Activated naive CD4-positive, alpha-beta T cell treated with anti-CD3 and anti-CD28 coated beads, Interleukin-2, amount 50 U/mL, for 24 hours (primary cell): ENCODE data around the gene CFAP97D2.
A peak's percentile ranks its signal among the peaks of the same experiment; 100 is the strongest.
"Not testable (repeated sequence)": the region's sequence is repeated elsewhere in the genome, so short reads cannot be mapped to it uniquely, and the experiment has no call there.

Experiments
- H3K27ac Mint-ChIP-seq: one replicate; pipeline ENCODE4 v1.8.0; 2021; ENCODE audit warnings: mild to moderate bottlenecking, mixed read lengths
- H3K27me3 Mint-ChIP-seq: one replicate; pipeline ENCODE4 v1.8.0; 2021; ENCODE audit warnings: mixed read lengths
- H3K36me3 Mint-ChIP-seq: one replicate; pipeline ENCODE4 v1.8.0; 2021; ENCODE audit warnings: mixed read lengths
- H3K4me1 Mint-ChIP-seq: one replicate; pipeline ENCODE4 v1.8.0; 2021; ENCODE audit warnings: mixed read lengths
- H3K4me3 Mint-ChIP-seq: one replicate; pipeline ENCODE4 v1.8.0; 2021; ENCODE audit warnings: mild to moderate bottlenecking, mixed read lengths
- H3K9me3 Mint-ChIP-seq: one replicate; pipeline ENCODE4 v1.8.0; 2021; ENCODE audit warnings: mixed read lengths

Gene CFAP97D2

DNA sequence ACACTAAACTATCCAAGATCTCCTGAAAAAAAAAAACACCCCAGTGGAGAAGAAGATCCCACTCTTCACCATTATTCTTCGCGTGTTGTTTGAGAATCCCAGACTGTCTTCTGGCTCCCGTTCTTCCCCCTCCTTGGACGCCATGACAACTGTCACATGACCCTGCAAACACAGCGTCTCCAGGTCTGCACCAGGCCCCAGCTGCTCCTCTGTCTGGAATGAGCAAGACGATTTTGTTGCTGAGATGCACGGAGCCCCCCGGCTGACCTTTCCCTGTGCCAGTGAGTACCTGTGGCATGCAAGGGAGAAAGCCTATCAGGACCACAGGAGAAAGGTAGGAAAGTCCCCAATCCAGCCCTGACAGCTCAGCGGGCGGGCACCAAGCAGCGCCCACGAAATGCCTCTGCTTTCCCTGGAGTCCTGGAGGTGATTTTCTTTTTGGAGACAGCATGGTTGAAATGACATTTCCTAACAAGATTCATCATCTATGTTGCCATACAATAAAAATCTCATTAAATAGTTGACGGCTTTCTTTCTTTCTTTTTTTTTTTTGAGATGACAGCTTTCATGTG lies at the start of gene CFAP97D2:
TSS of gene CFAP97D2 (plus strand) at position 171 of the 572 bp plus-strand sequence. CDS start at position 245, 74 bp downstream.
- H3K27ac Mint-ChIP-seq = no peak within 1 kb of the TSS
- peak within 1 kb of the TSS; percentile 30 for H3K4me3 Mint-ChIP-seq
- peaks cover 3% of the 10 kb centered on the region for H3K36me3 Mint-ChIP-seq
- H3K9me3 Mint-ChIP-seq = no peaks in the 10 kb centered on the region
- peaks cover 67% of the 10 kb centered on the region for H3K4me1 Mint-ChIP-seq
- H3K27me3 Mint-ChIP-seq = no peaks in the 10 kb centered on the region

DNA sequence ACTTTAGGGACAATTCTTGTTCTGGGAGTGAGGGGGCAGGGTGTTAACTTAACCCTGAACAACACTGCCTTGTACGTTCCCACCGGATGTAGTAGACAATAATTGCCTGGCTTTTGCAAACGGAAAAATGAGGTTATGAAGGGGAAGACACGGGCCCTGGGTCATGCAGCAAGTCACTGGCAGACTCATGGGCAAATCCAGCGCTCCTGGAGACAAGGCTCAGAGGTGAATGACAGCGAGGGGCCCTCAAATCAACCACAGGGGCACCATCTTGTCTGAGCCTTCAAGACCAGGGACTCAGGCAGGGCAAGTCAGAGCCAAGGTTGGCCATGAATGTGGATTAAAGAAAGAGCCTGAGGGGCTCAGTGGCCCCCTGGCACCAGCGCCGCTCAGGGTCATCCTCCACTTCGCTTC lies 49.4 kb upstream of the CFAP97D2 start:
- Mint-ChIP-seq H3K27me3 (no peaks in the 10 kb centered on the region), H3K4me1 (peaks cover 60% of the 10 kb centered on the region), H3K4me3 (peak overlapping the region; percentile 98), H3K36me3 (peaks cover 13% of the 10 kb centered on the region), H3K9me3 (no peaks in the 10 kb centered on the region), H3K27ac (peak overlapping the region; percentile 93)

DNA sequence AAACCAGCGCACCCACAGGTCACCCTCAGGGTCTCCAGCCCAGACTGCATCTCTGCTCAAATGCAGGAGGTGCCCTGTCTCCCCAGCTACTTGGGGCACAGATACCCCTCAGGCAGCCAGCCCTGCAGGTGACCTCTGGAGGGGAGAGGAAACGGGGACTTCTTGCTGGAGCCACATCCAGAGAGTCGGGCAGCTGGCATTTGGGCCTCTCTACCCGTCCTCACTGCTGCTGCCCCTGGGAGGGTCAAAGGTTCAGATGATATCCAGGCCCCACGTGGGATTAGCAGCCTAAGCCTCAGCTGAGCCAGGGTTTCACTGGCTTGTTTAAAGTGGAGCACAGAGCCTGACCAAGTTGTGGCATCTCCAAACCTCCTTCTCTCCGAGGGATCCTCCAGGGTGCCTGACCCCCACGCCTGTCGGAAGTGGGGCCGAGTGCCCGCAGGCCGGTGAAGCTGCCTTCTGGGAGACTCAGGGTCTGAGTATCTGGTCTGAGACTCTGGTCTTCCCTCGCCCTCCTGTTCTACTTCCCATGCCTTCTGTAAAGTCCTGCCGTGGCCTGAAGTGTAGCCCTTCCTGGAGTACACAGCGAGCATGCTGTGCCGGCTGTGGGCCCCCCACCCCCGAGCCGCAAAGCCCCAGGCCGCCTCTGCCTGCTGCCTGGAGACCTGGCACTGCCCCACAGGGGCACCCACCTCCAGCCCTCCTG lies 48.8 kb upstream of the CFAP97D2 start:
- H3K27ac Mint-ChIP-seq = peak overlapping the region; percentile 98
- peaks cover 7% of the 10 kb centered on the region for H3K36me3 Mint-ChIP-seq
- H3K4me3 Mint-ChIP-seq = peak overlapping the region; percentile 98
- H3K4me1 Mint-ChIP-seq = peaks cover 57% of the 10 kb centered on the region
- H3K9me3 Mint-ChIP-seq = no peaks in the 10 kb centered on the region
- no peaks in the 10 kb centered on the region for H3K27me3 Mint-ChIP-seq

DNA sequence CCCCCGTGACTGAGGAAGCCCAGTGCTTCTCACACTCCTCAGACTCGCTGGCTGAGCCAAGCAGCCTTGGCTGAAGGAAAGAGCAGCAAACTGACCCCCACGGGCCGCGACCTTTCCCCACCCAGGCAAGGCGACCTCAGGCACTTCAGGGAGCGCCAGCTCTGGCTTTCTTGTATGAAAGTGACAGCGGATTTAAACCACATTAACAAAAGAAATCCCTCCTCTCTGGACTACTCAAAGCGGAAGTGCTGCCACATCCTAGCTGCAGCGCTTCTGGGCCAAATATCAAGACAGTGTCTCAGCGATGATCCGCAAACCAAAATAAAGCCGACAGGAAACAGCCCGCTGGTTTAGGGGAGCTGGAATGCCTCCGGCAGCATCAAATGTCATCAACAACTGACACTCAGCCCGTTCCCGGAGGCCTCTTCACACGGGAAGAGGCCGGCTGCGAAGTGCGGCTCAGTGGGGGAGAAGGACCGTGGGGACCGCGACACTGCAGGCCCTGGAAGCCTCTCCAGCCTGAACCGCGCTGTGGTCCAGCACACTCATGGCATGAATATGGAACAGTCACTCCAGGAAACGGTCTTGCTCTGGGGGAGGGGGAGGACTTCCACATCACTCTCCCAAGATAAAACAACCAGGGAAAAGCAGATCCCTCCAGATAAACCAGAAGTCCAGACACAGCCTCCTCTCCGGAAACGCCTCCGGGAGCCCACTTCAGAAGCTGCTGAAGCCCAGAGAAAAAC lies 48.0 kb upstream of the CFAP97D2 start:
- peak overlapping the region; percentile 98 for H3K4me3 Mint-ChIP-seq
- H3K36me3 Mint-ChIP-seq = peaks cover 7% of the 10 kb centered on the region
- peaks cover 53% of the 10 kb centered on the region for H3K4me1 Mint-ChIP-seq
- H3K27me3 Mint-ChIP-seq = no peaks in the 10 kb centered on the region
- peak overlapping the region; percentile 98 for H3K27ac Mint-ChIP-seq
- no peaks in the 10 kb centered on the region for H3K9me3 Mint-ChIP-seq

DNA sequence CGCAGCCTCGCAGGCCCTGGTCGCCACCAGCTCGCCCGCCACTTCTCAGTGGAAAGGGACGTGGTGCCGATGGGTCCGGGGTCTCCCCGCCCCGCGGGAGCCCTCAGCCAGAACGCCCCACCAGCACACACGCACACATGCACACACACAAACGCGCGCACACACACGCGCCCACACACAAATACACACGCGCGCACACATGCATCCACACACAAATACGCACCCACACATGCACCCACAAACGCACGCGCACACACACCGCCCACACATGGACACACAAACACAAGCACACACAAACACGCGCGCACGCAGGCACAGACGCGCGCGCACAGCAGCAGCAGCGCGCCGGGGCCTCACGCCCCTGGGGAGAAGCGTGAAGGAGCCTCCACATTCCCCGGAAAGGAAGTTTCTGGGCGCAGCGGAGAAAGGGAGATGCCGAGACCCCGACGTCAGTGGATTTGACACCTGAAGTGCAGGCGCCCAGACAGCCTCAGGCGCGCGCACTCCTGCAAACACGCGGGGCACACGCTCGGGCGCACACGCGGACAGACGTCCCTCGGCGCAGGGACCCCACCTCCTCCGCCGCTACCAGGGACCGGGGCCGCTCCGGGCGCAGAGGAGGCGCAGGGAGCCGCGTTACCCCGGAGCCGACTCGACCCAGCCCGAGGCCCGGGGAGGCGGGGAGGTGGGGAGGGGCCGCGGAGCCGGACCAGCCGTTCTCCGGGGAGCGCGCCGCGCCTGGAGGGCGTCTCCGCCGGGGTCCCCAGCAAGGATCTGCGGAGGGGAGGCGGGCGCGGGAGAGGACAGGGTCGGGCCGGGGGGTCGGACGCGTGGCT lies 47.3 kb upstream of the CFAP97D2 start:
- Mint-ChIP-seq H3K4me1 (peaks cover 50% of the 10 kb centered on the region), H3K36me3 (peaks cover 2% of the 10 kb centered on the region), H3K27ac (peak overlapping the region; percentile 98), H3K4me3 (peak overlapping the region; percentile 98), H3K27me3 (no peaks in the 10 kb centered on the region), H3K9me3 (no peaks in the 10 kb centered on the region)

DNA sequence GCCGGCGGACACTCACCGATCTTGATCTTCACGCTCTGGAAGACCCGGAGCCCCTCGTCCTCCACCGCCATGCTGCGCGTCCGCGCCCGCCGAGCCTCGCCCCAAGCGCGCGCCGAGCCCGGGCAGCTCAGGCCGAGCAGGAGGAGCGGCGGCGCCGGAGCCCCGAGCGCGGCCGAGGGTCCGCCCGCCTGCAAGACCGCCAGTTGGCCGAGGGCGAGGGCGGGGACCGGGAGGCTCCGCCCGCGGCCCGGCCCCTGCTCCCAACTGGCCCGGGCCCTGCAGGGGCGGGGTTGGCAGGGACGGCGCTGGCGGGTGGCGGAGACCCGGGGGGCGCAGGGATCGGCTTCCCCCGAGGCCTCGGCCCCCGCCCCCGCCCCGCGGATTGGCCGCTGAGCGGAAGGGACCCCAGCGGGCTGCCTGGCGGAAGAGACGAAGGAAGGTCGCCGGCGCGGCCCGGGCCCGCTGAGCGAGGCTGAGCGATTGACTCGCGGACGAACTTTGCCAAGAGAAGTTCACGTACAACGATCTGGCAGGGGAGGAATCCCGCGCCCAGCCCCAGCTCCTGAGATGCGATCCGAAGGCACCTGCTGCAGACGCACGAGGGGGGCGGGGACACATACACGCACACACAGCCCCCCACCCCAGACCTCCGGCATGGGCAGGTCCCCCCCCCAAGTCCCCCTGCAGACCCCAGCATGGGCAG lies 46.5 kb upstream of the CFAP97D2 start, which contains the start of gene RASA3:
TSS of gene RASA3 (minus strand) at position 205 of the 703 bp plus-strand sequence. CDS start at position 71, 134 bp downstream.
- Mint-ChIP-seq H3K4me3 (peak within 1 kb of the TSS; percentile 98), H3K27me3 (no peaks in the 10 kb centered on the region), H3K4me1 (peaks cover 45% of the 10 kb centered on the region), H3K27ac (peak within 1 kb of the TSS; percentile 98), H3K9me3 (no peaks in the 10 kb centered on the region), H3K36me3 (no peaks in the 10 kb centered on the region)

DNA sequence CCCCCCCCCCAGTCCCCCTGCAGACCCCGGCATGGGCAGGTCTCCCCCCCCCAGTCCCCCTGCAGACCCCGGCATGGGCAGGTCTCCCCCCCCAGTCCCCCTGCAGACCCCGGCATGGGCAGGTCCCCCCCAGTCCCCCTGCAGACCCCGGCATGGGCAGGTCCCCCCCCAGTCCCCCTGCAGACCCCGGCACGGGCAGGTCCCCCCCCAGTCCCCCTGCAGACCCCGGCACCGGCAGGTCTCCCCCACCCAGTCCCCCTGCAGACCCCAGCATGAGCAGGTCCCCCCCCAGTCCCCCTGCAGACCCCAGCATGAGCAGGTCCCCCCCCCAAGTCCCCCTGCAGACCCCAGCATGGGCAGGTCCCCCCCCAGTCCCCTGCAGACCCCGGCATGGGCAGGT lies 45.9 kb upstream of the CFAP97D2 start:
- not testable (repeated sequence) for H3K9me3 Mint-ChIP-seq, H3K4me3 Mint-ChIP-seq

GRCh38 chr13:114133552-114133951 lies 45.5 kb upstream of the CFAP97D2 start:
- not testable (repeated sequence) for H3K9me3 Mint-ChIP-seq, H3K27me3 Mint-ChIP-seq, H3K36me3 Mint-ChIP-seq
- Mint-ChIP-seq H3K27ac (peak overlapping the region; percentile 57), H3K4me1 (peaks cover 40% of the 10 kb centered on the region), H3K4me3 (peak overlapping the region; percentile 34)

More for the DNA sequence above, 45.9 kb upstream of the CFAP97D2 start:
- H3K4me1 Mint-ChIP-seq = peaks cover 44% of the 10 kb centered on the region
- H3K27me3 Mint-ChIP-seq, H3K36me3 Mint-ChIP-seq, H3K27ac Mint-ChIP-seq: not testable (repeated sequence)

GRCh38 chr13:114134111-114134943 lies 44.7 kb upstream of the CFAP97D2 start:
- peaks cover 34% of the 10 kb centered on the region for H3K4me1 Mint-ChIP-seq

DNA sequence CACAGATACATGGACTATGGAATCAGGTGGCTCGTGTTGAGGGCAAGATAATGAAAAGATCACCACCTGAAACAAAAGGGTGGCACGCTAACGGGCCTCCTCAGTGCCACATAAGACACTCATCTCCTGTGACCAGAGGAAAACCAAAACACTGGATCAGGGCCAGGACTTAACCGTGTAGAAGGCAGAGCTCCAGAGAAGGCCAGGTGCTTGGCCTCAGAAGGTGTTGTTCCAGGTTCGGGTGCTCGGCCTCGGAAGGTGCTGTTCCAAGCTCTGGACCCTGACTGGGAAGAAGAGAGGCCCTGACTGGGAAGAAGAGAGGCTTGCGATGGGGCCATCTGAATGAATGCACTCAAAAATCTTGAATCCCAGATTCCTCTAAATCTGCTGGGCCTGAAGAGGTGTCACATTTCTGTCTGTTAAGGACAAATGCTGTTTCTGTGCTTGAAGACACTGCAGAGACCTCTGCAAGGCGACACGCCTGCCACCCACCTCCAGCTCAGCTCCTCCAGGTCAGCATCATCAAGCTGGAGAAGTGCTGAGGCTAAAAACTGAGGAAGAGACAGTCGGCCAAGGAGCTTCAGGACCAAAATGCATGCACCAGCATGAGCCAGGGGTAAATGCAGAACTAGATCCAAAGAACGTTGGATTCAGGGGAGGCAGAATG lies 44.0 kb upstream of the CFAP97D2 start:
- peak overlapping the region; percentile 9 for H3K27ac Mint-ChIP-seq
- H3K9me3 Mint-ChIP-seq = no peaks in the 10 kb centered on the region
- no peaks in the 10 kb centered on the region for H3K36me3 Mint-ChIP-seq
- H3K4me3 Mint-ChIP-seq = no peak overlapping the region
- H3K4me1 Mint-ChIP-seq = peaks cover 28% of the 10 kb centered on the region
- no peaks in the 10 kb centered on the region for H3K27me3 Mint-ChIP-seq

More at GRCh38 chr13:114134111-114134943, 44.7 kb upstream of the CFAP97D2 start:
- Mint-ChIP-seq H3K9me3 (no peaks in the 10 kb centered on the region), H3K36me3 (no peaks in the 10 kb centered on the region), H3K27me3 (no peaks in the 10 kb centered on the region), H3K27ac (peak overlapping the region; percentile 57), H3K4me3 (peak overlapping the region; percentile 34)

- Mint-ChIP-seq H3K27me3 (no peaks in the 10 kb centered on the region), H3K27ac (no peak overlapping the region), H3K36me3 (no peaks in the 10 kb centered on the region), H3K4me3 (no peak overlapping the region), H3K4me1 (peaks cover 27% of the 10 kb centered on the region), H3K9me3 (no peaks in the 10 kb centered on the region)
Observed at GRCh38 chr13:114135731-114136171, 43.3 kb upstream of the CFAP97D2 start.

- Mint-ChIP-seq H3K9me3 (no peaks in the 10 kb centered on the region), H3K36me3 (no peaks in the 10 kb centered on the region), H3K4me3 (no peak overlapping the region), H3K27me3 (no peaks in the 10 kb centered on the region), H3K27ac (no peak overlapping the region), H3K4me1 (peaks cover 23% of the 10 kb centered on the region)
Observed at GRCh38 chr13:114136576-114136975, 42.5 kb upstream of the CFAP97D2 start.

- Mint-ChIP-seq H3K4me1 (peaks cover 21% of the 10 kb centered on the region), H3K27me3 (no peaks in the 10 kb centered on the region), H3K27ac (no peak overlapping the region), H3K4me3 (no peak overlapping the region), H3K36me3 (no peaks in the 10 kb centered on the region), H3K9me3 (no peaks in the 10 kb centered on the region)
Observed at GRCh38 chr13:114140131-114140905, 38.7 kb upstream of the CFAP97D2 start.
